DMS 273 (cell line): ENCODE data around the gene LETM1.
"Not testable (repeated sequence)": the region's sequence is repeated elsewhere in the genome, so short reads cannot be mapped to it uniquely, and the experiment has no call there.

Experiments
- DNase-seq: peaks from one replicate; lab custom pipeline; 2025; ENCODE audit not compliant: unreplicated experiment; lab: John Stamatoyannopoulos, UW

LETM1 gene

DNA sequence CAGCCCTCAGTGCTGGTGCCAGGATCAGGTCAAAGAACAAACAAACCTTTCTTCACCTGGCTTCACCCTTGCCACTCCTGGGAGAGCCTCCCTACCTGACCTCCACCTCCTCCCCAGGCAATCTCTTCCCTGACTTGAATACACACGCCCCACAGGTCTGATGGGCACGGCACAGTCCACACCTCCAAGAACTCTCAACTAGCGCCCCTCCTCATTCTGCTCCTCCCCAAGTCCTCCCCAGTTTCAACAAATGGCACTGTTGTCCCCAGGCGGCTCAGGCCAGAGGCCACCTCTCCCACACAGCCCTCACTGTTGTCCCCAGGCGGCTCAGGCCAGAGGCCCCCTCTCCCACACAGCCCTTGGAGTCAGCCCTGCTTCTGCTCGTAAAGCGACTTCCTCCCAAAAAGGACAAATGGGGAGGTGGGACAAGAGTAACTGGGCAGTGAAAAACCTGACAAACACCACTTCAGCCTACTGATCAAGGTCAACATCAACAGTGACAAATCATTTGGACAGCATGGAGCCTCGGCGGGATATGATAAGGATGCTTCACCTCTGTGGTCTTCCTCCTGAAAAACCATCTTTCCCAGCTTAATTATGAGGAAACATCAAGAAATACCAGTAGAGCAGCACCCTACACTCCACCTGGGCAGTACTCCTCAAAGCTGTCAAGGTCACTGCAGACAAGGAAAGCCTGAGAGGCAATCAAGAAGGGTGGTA, 2.9 kb downstream of the LETM1 start:
- DNase-seq, result no peak

GRCh38 chr4:1851575-1852410, 4.2 kb downstream of the LETM1 start:
- peak; percentile 32 for DNase-seq

- no peak for DNase-seq
Measured at GRCh38 chr4:1851160-1851559, 4.8 kb downstream of the LETM1 start.

- no peak for DNase-seq
Measured at GRCh38 chr4:1850276-1850675, 5.7 kb downstream of the LETM1 start.

DNA sequence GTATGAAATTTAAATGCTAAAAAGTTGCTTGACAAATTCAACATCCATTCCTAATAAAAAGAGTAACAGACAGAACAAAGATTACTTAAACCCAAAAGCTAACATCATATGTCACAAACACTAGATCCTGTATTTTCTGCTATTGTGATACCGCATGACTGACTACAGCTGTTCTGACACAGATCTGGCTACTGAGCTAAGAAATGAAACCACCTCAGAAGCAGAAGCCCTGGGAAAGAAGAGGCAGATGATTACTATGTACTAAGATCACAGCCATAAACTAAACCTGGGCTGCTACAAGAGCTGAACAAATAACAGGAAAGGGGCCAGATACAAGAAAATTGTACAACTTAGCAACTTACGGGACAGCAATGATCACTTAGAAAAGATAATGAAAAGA, 9.4 kb downstream of the LETM1 start:
- no peak for DNase-seq

DNA sequence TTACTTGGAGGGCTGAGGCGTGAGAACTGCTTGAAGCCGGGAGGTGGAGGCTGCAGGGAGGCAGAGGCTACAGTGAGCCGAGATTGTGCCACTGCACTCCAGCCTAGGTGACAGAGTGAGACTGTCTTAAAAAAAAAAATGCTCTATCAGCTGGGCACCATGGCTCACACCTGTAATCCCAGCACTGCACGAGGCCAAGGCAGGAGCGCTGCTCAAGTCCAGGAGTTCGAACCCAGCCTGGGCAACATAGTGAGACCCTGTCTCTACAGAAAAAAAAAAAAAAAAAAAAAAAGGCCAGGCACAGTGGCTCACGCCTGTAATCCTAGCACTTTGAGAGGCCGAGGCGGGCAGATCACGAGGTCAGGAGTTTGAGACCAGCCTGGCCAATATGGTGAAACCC, 11.3 kb downstream of the LETM1 start:
- DNase-seq, result not testable (repeated sequence)

GRCh38 chr4:1843852-1844251, 12.1 kb downstream of the LETM1 start:
- no peak for DNase-seq

GRCh38 chr4:1842993-1843448, 12.9 kb downstream of the LETM1 start:
- no peak for DNase-seq

GRCh38 chr4:1842339-1842895, 13.5 kb downstream of the LETM1 start:
- no peak for DNase-seq

- DNase-seq, result no peak
Measured at GRCh38 chr4:1841887-1842210, 14.1 kb downstream of the LETM1 start.

- DNase-seq, result no peak
Measured at GRCh38 chr4:1841201-1841886, 14.6 kb downstream of the LETM1 start.

DNA sequence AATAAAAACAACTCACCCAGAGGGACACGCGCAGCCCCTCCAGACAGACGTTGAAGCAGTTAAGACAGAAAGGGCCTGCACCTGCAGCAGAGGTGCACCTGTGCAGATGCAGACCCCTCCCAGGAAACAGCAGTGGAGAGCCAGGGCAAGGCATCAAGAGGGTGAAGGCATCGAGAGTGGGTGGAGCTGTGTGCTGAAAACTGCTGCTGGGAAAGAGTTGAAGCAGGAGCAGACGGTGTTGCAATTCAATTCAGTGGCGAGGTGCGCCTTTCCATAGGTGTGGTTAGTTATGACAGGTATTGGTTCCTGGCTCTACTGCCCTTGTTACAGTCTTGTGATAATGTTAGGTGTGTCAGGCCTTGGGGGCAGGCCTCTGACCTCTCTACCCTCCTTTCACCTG, 16.7 kb downstream of the LETM1 start:
- DNase-seq, result no peak

DNA sequence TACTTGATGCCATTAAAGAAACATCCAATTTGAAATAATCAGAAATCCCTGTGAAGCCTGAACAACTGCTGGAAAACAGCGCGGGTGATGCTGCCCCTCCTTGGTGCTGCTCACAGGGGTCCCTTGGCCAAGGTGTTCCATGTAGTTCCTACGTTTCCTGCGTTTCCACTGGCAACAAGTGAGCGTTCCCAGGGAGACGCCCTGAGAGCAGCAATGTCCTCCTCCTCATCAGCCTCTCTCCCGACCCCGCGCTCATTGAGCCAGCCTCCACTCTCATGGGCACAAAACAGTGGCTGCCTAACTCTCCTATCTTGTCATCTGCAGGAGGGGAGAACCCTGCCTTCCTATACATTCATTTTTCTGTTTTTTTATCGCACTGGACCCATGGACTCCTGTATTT, 18.9 kb downstream of the LETM1 start:
- no peak for DNase-seq

GRCh38 chr4:1836650-1837049, 19.3 kb downstream of the LETM1 start:
- DNase-seq, result no peak

DNA sequence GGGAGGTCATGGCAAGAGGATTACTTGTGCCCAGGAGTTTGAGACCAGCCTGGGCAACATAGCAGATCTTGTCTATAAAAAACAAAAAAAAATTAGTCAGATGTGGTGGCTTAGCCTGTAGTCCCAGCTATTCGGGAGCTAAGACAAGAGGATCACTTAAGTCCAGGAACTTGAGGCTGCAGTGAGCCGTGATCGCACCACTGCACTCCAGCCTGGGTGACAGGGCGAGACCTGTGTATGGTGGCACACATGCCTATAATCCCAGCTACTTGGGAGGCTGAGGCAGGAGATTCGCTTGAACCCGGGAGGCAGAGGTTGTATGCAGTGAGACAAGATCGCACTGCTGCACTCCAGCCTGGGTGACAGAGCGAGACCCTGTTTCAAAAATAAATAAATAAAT, 20.1 kb downstream of the LETM1 start:
- not testable (repeated sequence) for DNase-seq

DNA sequence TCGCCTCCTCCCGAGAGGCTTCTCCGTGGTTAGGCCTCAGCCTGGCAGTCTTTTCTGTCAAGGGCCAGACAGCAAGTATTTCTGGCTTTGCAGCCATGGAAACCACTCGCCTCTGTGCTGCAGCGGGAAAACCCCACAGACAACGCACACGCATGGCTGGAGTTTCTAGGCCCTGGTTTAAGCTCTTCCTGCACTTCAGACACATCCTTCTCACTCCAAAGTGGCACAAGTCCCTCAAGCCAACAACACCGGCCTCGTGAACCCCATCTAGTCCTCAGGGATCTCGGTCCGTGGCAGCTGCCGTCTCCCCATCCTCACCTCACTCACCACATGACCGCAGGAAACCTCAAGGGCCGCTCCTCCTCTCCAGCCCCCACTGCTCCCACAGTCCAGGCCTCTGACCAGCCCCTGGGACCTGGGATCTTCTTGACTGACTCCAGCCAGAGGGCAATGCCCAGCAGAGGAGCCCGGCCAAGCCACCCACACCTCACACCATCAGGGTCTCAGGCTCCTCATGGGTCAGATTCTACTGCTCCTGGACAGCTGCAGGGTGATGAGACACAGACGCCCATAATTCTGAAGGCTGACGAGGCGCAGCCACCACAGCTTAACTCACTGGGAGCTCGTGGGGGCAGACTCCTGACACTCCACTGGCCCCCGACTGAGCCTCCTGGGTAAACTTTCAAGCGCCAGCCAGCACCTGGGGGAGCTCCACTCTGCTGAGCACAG, 21.7 kb downstream of the LETM1 start:
- DNase-seq, result no peak

DNA sequence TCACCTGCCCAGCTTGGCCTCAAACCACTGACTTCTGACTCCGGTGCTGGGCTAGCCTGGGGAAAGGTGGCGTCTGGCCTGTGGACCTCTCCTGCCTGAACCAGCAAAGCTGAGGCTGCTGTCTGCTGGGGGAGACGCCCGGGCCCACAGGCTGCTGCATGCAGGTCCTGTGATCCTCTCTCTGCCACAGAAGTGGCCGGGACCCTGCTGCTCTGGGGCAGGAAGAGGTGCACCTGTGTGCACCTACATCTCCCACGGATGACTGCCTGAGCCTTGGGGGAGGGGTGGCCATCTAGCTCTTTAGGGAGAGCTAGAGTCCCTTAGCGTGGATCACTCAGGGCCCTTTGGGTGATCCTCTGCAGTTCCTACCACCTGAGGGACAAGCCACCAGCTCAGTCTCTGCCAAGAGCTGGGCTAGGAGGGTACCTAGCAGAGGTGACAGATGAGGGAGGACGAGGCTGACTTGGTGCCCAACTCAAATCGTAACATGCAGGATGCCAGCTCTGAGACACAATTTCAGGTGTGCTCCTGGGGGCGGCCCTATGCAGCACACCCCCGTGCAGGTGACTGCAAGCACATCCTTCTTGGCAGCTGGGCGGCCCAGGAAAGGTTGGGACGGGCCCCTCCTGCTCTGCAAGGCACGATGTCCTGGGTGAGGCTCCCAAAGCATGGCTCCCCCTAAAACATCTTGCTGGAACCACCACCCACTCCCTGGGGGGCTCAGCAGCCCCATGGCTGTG, 22.5 kb downstream of the LETM1 start:
- no peak for DNase-seq

DNA sequence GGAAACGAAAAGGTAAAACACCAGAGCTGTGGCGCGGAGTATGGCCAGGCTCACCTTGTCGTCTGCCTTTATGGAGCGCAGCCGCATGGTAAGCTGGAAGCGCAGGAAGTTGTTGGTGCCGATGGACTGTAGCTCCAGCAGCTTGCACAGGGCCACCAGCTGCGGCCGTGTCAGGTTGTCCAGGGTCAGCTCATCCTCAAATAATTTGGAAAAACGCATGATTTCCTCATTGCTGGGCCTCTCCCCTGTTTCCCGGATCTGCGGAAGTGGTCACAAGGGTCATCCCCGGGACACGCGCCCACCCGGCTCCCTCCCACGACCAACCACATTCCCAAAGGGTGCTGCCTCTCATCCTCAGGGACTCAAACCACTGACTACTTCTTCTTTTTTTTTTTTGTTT, 23.3 kb downstream of the LETM1 start:
- DNase-seq, result no peak

DNA sequence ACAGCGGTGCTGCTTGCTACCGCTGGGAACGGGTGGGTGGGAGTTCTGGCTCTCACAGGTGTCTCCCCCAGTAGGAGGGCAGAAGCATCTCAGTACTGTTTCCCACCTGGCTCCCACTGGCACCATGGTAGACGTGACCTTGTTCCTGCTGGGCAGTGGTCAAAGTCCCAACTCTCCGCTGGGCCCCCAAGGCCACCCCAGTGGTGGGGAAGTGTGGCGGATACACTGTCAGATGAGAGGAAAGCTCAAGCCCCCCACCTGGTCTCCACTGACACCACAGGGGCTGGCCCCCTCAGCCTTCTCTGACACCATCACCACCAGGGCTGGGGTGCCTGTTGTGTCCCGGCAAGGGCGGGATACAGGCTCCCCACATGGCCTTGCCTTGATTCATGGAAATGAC, 24.6 kb downstream of the LETM1 start:
- DNase-seq, result no peak

- DNase-seq, result no peak
Measured at GRCh38 chr4:1830642-1831228, 25.2 kb downstream of the LETM1 start.
